Mononuclear cell (primary cell): ENCODE measurements around the gene ZNF763. TPM values are rescaled to one million over a fixed set of nuclear protein-coding genes. Genes with fewer than 3 reads are reported as not detected.
A peak's percentile ranks its signal among the peaks of the same experiment; 100 is the strongest.
"Not testable (repeated sequence)": the region's sequence is repeated elsewhere in the genome, so short reads cannot be mapped to it uniquely, and the experiment has no call there.

Experiments
- H3K27me3 ChIP-seq: 2 replicates; pipeline ENCODE4 v1.6.0; 2011; ENCODE audit warnings: low read length, control low read depth; ENCODE audit not compliant: insufficient read depth
- H3K4me1 ChIP-seq: 2 replicates; pipeline ENCODE4 v1.5.1; 2011; ENCODE audit warnings: mild to moderate bottlenecking, low read length, control low read depth; ENCODE audit not compliant: insufficient read depth
- H3K4me3 ChIP-seq: 2 replicates; pipeline ENCODE4 v1.5.1; 2011; ENCODE audit warnings: mild to moderate bottlenecking, low read length, moderate library complexity
- H3K9me3 ChIP-seq: 2 replicates; pipeline ENCODE4 v1.5.1; 2011; ENCODE audit warnings: low read depth, mild to moderate bottlenecking, control low read depth, low read length
- total RNA-seq: library from RNA; depleted of rRNA; stranded (reverse); fragments of >200 nt; gene quantifications from one replicate; pipeline ENCODE4 v1.2.3, GENCODE V29; 2012

ZNF763 gene
- total RNA-seq, result 1.7 TPM

GRCh38 chr19:11964858-11965645, at the start of gene ZNF763:
Gene ZNF763 (plus strand): TSS chr19:11965040. CDS start chr19:11965209, 169 bp downstream.
- Histone ChIP-seq H3K4me3 (peak within 1 kb of the TSS; percentile 90), H3K27me3 (no peaks in the 10 kb centered on the region), H3K4me1 (peaks cover 22% of the 10 kb centered on the region), H3K9me3 (no peaks in the 10 kb centered on the region)

- H3K4me1 ChIP-seq, result peaks cover 22% of the 10 kb centered on the region
- no peaks in the 10 kb centered on the region for H3K9me3 ChIP-seq
- H3K4me3 ChIP-seq, result no peak overlapping the region
- H3K27me3 ChIP-seq, result no peaks in the 10 kb centered on the region
Measured at GRCh38 chr19:11921852-11922495, 42.9 kb upstream of the ZNF763 start.

- no peaks in the 10 kb centered on the region for H3K9me3 ChIP-seq
- no peaks in the 10 kb centered on the region for H3K27me3 ChIP-seq
- peak within 1 kb of the TSS; percentile 93 for H3K4me3 ChIP-seq
- H3K4me1 ChIP-seq, result peaks cover 24% of the 10 kb centered on the region
Measured at GRCh38 chr19:11924886-11925650, 39.8 kb upstream of the ZNF763 start, which contains the start of gene ZNF700. Gene ZNF700 (plus strand): TSS chr19:11925107. CDS start chr19:11925211, 104 bp downstream.

GRCh38 chr19:11925651-11926187, 39.1 kb upstream of the ZNF763 start:
- peak overlapping the region; percentile 93 for H3K4me3 ChIP-seq

GRCh38 chr19:11927227-11927626, 37.6 kb upstream of the ZNF763 start:
- Histone ChIP-seq H3K4me3 (no peak overlapping the region), H3K9me3 (no peaks in the 10 kb centered on the region), H3K4me1 (peaks cover 28% of the 10 kb centered on the region), H3K27me3 (no peaks in the 10 kb centered on the region)

More at GRCh38 chr19:11925651-11926187, 39.1 kb upstream of the ZNF763 start:
- not testable (repeated sequence) for H3K27me3 ChIP-seq, H3K9me3 ChIP-seq
- H3K4me1 ChIP-seq, result peaks cover 26% of the 10 kb centered on the region

- no peaks in the 10 kb centered on the region for H3K27me3 ChIP-seq
- no peaks in the 10 kb centered on the region for H3K9me3 ChIP-seq
- H3K4me1 ChIP-seq, result peaks cover 15% of the 10 kb centered on the region
- no peak overlapping the region for H3K4me3 ChIP-seq
Measured at GRCh38 chr19:11931051-11931450, 33.8 kb upstream of the ZNF763 start.

GRCh38 chr19:11931513-11931912, 33.3 kb upstream of the ZNF763 start:
- H3K4me3 ChIP-seq, result no peak overlapping the region
- no peaks in the 10 kb centered on the region for H3K9me3 ChIP-seq
- peaks cover 10% of the 10 kb centered on the region for H3K4me1 ChIP-seq
- H3K27me3 ChIP-seq, result no peaks in the 10 kb centered on the region

GRCh38 chr19:11935829-11936228, 29.0 kb upstream of the ZNF763 start:
- H3K4me3 ChIP-seq, H3K4me1 ChIP-seq, H3K27me3 ChIP-seq, H3K9me3 ChIP-seq: not testable (repeated sequence)

GRCh38 chr19:11938383-11938782, 26.5 kb upstream of the ZNF763 start:
- not testable (repeated sequence) for H3K4me1 ChIP-seq, H3K27me3 ChIP-seq, H3K4me3 ChIP-seq
- peaks cover 25% of the 10 kb centered on the region for H3K9me3 ChIP-seq

GRCh38 chr19:11941361-11941887, 23.4 kb upstream of the ZNF763 start:
- H3K4me1 ChIP-seq, H3K4me3 ChIP-seq, H3K27me3 ChIP-seq: not testable (repeated sequence)
- H3K9me3 ChIP-seq, result peaks cover 55% of the 10 kb centered on the region

GRCh38 chr19:11942008-11942842, 22.6 kb upstream of the ZNF763 start:
- Histone ChIP-seq H3K4me3 (no peak overlapping the region), H3K4me1 (no peaks in the 10 kb centered on the region), H3K9me3 (peaks cover 62% of the 10 kb centered on the region), H3K27me3 (no peaks in the 10 kb centered on the region)

- Histone ChIP-seq H3K9me3 (peaks cover 65% of the 10 kb centered on the region), H3K27me3 (no peaks in the 10 kb centered on the region), H3K4me3 (no peak overlapping the region), H3K4me1 (no peaks in the 10 kb centered on the region)
Measured at GRCh38 chr19:11942843-11943108, 22.1 kb upstream of the ZNF763 start.

- H3K27me3 ChIP-seq, result no peaks in the 10 kb centered on the region
- peaks cover 79% of the 10 kb centered on the region for H3K9me3 ChIP-seq
- no peak overlapping the region for H3K4me3 ChIP-seq
- no peaks in the 10 kb centered on the region for H3K4me1 ChIP-seq
Measured at GRCh38 chr19:11944656-11945055, 20.2 kb upstream of the ZNF763 start.

GRCh38 chr19:11948646-11949045, 16.2 kb upstream of the ZNF763 start:
- Histone ChIP-seq H3K4me1 (no peaks in the 10 kb centered on the region), H3K4me3 (no peak overlapping the region), H3K27me3 (no peaks in the 10 kb centered on the region), H3K9me3 (peaks cover 97% of the 10 kb centered on the region)
